ENCODE results near the gene ZNF460.

Gene ZNF460

DNA sequence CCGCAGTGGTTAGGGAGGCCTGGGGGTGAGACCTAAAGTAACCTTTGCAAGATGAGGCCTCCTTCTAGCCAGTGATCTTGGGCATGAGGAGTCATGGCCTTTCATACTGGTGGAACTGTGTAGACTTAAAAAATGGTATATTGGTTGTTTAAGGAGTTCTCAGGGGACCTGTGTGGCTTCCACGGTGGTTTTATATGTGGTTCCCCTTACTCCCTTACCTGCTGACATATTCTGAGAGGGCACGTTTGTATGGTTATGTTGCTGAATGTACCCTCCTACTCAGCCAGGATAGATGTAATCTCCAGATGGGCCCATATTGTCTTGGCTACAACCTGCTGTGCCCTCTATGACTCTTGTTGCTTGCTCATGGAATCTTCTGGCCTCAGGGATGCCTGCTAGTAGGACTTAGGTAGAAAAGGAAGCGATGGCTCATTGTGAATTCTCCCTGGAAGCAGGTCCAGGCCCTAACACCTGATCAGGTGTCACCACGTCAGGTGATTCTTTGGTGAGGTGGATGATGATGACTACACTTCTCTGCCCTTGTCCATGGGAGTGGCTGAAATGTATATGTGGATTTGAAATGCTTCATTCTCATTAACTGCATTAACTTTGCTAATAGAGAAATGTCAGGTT lies 1.8 kb downstream of the ZNF460 start:
- DNase-seq, result no peak

GRCh38 chr19:57288373-57288772 lies 8.1 kb downstream of the ZNF460 start:
- peak; percentile 37 for DNase-seq

DNA sequence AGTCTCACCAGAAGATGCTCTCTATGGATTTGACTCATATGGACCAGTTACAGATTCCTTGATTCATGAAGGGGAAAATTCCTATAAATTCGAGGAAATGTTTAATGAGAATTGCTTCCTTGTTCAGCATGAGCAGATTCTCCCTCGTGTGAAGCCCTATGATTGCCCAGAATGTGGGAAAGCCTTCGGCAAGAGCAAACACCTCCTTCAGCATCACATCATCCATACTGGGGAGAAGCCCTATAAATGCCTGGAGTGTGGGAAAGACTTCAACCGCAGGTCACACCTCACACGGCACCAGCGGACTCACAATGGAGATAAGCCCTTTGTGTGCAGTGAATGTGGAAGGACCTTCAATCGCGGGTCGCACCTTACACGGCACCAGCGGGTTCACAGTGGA lies 10.7 kb downstream of the ZNF460 start:
- DNase-seq, result no peak

DNA sequence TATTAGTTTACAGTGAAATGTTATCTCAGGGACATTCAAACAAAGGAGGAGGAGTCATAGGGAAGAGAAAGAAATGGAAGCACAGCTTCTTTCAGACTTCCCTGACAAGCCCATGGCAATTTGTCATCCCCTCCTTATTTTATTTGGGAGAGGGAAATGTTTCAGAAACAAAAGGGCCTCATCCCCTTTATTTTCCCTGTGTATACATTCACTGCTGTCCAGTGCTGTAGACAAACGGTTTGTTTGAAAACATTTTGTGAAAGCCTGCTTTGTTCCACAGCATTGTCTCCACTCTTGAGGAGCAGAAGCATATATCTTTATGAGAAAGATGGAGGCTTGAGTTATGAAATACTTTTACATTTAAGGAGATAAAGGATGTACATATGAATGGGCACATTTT lies 12.3 kb downstream of the ZNF460 start:
- no peak for DNase-seq

DNA sequence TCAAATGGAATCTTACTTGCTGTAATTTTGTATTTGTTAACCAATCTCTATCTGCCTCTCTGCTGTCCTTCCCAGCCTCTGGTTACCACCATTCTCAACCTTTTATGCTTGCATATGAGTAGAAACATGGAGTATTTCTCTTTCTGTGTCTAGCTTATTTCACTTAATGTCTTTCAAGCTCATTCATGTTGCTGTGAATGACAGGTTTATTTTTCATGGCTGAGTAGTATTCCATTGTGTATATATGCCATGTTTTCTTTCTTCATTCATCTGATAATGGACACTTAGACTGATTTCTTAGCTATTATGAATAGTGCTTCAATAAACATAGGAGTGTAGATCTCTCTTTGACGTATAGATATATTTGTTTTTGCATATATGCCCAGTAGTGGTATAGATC lies 13.4 kb downstream of the ZNF460 start:
- DNase-seq, result no peak

DNA sequence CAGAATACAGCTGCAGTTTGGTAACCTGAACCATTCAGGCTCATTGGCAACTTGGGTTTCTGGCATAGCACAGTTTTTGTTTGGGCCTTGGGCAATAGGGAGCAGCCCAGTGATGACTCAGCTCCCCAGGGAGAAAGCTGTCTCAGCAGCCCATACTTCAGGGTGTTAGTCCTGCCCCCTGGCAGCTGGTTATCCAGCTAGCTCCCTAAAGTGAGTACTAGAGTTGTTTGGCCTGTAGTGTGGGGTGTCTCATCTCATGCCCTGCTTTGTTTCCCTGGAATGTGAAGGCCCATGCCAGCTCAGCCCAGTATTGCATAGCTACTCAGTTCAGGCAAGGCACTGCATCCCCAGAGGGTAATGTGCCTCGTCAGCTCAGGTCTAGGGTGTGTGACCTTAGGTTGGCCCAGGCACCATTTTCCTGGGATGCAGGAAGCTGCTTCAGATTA lies 21.8 kb downstream of the ZNF460 start:
- DNase-seq, result peak; percentile 47

GRCh38 chr19:57302727-57303401 lies 22.6 kb downstream of the ZNF460 start:
- no peak for DNase-seq

- no peak for DNase-seq
Measured at GRCh38 chr19:57305056-57305455, 24.8 kb downstream of the ZNF460 start.

DNA sequence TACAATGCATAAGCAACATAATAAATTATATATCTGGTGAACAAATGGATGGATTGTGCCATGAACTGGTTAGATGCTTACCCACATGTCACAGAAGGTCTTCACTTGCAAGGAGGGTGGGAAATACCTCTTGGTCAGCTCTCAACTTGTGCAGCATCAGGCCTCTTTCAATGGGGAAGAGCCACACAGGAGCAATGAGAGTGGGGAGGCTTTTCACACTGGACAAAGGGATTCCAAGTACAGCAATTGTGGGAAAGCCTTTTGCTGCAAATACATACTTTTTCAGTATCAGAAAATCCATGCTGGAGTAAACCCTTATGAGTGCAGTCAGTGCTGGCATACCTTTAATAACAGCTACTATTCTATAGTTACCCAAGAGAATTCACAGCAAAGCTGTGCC lies 28.2 kb downstream of the ZNF460 start:
- DNase-seq, result no peak

- no peak for DNase-seq
Measured at GRCh38 chr19:57310792-57311191, 30.5 kb downstream of the ZNF460 start.

GRCh38 chr19:57314146-57314545 lies 33.9 kb downstream of the ZNF460 start:
- DNase-seq, result no peak

DNA sequence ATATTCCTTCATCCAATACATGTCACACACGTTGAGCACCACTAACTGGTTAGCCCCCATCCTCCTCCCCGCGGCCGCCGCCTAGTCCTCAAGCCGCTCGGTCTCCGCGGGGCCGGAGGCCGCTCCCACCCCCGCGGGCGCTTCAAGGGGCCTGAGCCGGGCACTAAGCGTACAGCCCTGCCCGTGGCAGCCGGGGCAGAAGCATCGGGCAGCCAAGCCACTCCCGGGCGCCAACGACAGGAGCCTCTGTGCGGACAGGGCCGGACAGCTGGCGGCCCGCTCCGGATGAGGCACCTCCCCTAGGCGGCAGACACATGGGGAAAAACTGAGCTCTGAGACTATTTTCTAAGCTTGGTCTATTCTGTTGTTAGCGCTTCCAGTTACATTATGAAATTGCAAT lies 37.2 kb downstream of the ZNF460 start:
- DNase-seq, result no peak

DNA sequence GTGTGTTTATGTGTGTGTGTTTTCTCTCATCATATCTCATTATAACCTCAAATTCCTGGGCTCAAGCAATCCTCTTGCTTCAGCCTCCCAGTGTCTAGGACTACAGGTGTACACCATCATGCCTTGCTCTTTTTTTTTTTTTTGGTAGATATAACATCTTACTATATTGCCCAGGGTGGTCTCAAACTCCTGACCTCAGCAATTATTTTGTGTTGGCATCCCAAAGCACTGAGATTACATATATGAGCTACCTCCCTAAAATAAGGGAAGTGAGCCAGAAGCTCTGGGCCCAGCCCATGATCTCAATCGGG lies 39.5 kb downstream of the ZNF460 start:
- DNase-seq, result no peak

- DNase-seq, result peak; percentile 98
Measured at GRCh38 chr19:57320180-57321084, 40.1 kb downstream of the ZNF460 start, which contains the start of gene ZNF543. TSS of gene ZNF543 (plus strand) at chr19:57320472. CDS start at chr19:57320854, 382 bp downstream.

- DNase-seq, result no peak
Measured at GRCh38 chr19:57321116-57321515, 40.8 kb downstream of the ZNF460 start.

- no peak for DNase-seq
Measured at GRCh38 chr19:57321751-57322150, 41.5 kb downstream of the ZNF460 start.

DNA sequence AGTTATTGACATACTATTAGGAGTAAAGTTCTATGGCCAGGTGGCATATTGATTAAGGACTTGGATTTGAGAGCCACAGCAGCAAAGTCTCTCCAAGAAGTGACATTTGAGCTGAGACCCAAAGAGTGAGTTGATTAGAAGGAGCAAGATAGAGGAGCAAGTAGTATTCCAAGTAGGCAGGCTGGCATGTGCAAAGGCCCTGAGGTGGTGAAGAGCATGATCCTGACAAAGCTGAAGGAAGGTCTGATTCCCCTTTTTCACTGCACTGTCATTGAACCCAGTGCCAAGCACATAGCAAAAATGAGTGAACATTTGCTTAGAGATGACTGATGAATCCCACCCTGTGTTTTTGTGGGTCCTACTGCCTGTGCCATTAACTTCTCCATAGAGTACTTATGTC lies 44.7 kb downstream of the ZNF460 start:
- no peak for DNase-seq

GRCh38 chr19:57327993-57328392 lies 47.7 kb downstream of the ZNF460 start:
- no peak for DNase-seq

- no peak for DNase-seq
Measured at GRCh38 chr19:57334191-57334590, 53.9 kb downstream of the ZNF460 start.

GRCh38 chr19:57338877-57339276 lies 58.6 kb downstream of the ZNF460 start:
- DNase-seq, result no peak

GRCh38 chr19:57342582-57342981 lies 62.3 kb downstream of the ZNF460 start:
- DNase-seq, result no peak

Data from suppressor macrophage treated with lipopolysaccharide for 4 hours (primary cell).